HCT116 (cell line): ENCODE measurements around the gene MICAL3. TPM values are rescaled to one million over a fixed set of nuclear protein-coding genes. Genes with fewer than 3 reads are reported as not detected.

ENCODE experiments used
- ATAC-seq: fragments of 200-7000 bp; cut with Tn5 transposase; 2 replicates; pipeline ENCODE4 v1.9.1; 2020; ENCODE audit warnings: mild to moderate bottlenecking, moderate library complexity
- BruUV-seq: library from RNA; stranded (reverse); fragments of 400-500 nt; replicated peaks from 2 replicates; lab custom pipeline; 2021; lab: Mats Ljungman, UMichigan
- CTCF ChIA-PET: fragments of 300-600 bp; sonication (Branson Sonifier 250); formaldehyde crosslinking; loops from one replicate; lab custom pipeline; 2021; ENCODE audit warnings: antibody characterized with exemption; lab: Charles Lee
- POLR2A ChIA-PET: fragments of 300-600, 350-600 bp; sonication (Branson Sonifier 250); formaldehyde crosslinking; loops from one replicate; lab custom pipeline; 2021; ENCODE audit warnings: antibody characterized with exemption; lab: Charles Lee
- RAD21 ChIA-PET, 2 experiments: fragments of 300-600 bp; sonication (Branson Sonifier 250); formaldehyde crosslinking; loops; one replicate each; lab custom pipeline; 2023; ENCODE audit warnings: low total read pairs in 2 of 2; ENCODE audit not compliant: uncharacterized antibody in 2 of 2, unreplicated experiment in 2 of 2, low non-redundant PET in 1 of 2; lab: Charles Lee
- DNase-seq: peaks from one replicate; pipeline ENCODE4 v3.0.0-alpha.2; 2010; ENCODE audit warnings: low read depth, low spot score
- H2AFZ ChIP-seq: fragments of 200-600 bp; shearing (Covaris generic), sonication (generic); 2 replicates; pipeline ENCODE4 v1.6.1; 2017; ENCODE audit warnings: low read depth, mixed run types, mixed read lengths, antibody characterized with exemption, low read length; ENCODE audit not compliant: poor library complexity, severe bottlenecking
- H3K27ac ChIP-seq: 2 replicates; pipeline ENCODE4 v1.5.1; 2012; ENCODE audit warnings: low read depth, low read length
- H3K27me3 ChIP-seq: fragments of 200-600 bp; sonication (generic); 2 replicates; pipeline ENCODE4 v1.6.1; 2016; ENCODE audit warnings: mixed run types, low read length, mixed read lengths; ENCODE audit not compliant: insufficient read depth
- H3K36me3 ChIP-seq, 2 experiments: fragments of 200-500 bp in 1 of 2; fragments of 200-600 bp in 1 of 2; sonication (Bioruptor generic) in 1 of 2; sonication (generic) in 1 of 2; 2 replicates each; pipeline versions ENCODE4 v1.5.1 to v1.6.1; 2014 to 2016; ENCODE audit warnings: low read length in 2 of 2, inconsistent platforms in 1 of 2, mixed read lengths in 1 of 2, mixed run types in 1 of 2; ENCODE audit not compliant: insufficient read depth in 2 of 2, control insufficient read depth in 1 of 2
- H3K4me1 ChIP-seq, 2 experiments: fragments of 200-600 bp in 1 of 2; sonication (generic) in 1 of 2; 2 replicates each; pipeline versions ENCODE4 v1.5.1 to v1.6.1; 2012 to 2017; ENCODE audit warnings: low read length in 2 of 2, inconsistent platforms in 1 of 2, mild to moderate bottlenecking in 1 of 2, mixed read lengths in 1 of 2, mixed run types in 1 of 2, moderate library complexity in 1 of 2; ENCODE audit not compliant: insufficient read depth in 2 of 2, control insufficient read depth in 1 of 2
- H3K4me2 ChIP-seq: fragments of 200-600 bp; sonication (generic); 2 replicates; pipeline ENCODE4 v1.6.1; 2017; ENCODE audit warnings: mixed run types, low read length, mixed read lengths
- H3K4me3 ChIP-seq, 2 experiments: fragments of 200-600 bp in 1 of 2; sonication (generic) in 1 of 2; replicated peaks in 1 of 2; 2 replicates each; pipeline ENCODE4 v1.5.1; 2011 to 2016; ENCODE audit warnings: low read length in 2 of 2, control low read depth in 1 of 2, low read depth in 1 of 2, mild to moderate bottlenecking in 1 of 2, mixed read lengths in 1 of 2, mixed run types in 1 of 2
- H3K79me2 ChIP-seq: fragments of 200-600 bp; sonication (generic); 2 replicates; pipeline ENCODE4 v1.6.1; 2017; ENCODE audit warnings: mild to moderate bottlenecking, mixed run types, low read length, moderate library complexity, mixed read lengths; ENCODE audit not compliant: insufficient read depth
- H3K9ac ChIP-seq: fragments of 200-600 bp; sonication (generic); 2 replicates; pipeline ENCODE4 v1.6.1; 2016; ENCODE audit warnings: low read length, mixed read lengths
- H3K9me2 ChIP-seq: fragments of 200-600 bp; sonication (generic), shearing (Covaris generic); 2 replicates; pipeline ENCODE4 v1.6.1; 2017; ENCODE audit warnings: mixed run types, mild to moderate bottlenecking, moderate library complexity; ENCODE audit not compliant: insufficient read depth
- H3K9me3 ChIP-seq, 2 experiments: fragments of 200-500 bp in 1 of 2; fragments of 200-600 bp in 1 of 2; sonication (Bioruptor generic) in 1 of 2; sonication (generic) in 1 of 2; 2 replicates each; pipeline ENCODE4 v1.6.1; 2014 to 2017; ENCODE audit warnings: low read length in 2 of 2, mixed read lengths in 2 of 2, inconsistent platforms in 1 of 2, low read depth in 1 of 2, mild to moderate bottlenecking in 1 of 2, mixed run types in 1 of 2, moderate library complexity in 1 of 2; ENCODE audit not compliant: control insufficient read depth in 1 of 2, insufficient read depth in 1 of 2
- H4K20me1 ChIP-seq: fragments of 200-600 bp; sonication (generic), shearing (Covaris generic); 2 replicates; pipeline ENCODE4 v1.6.1; 2017; ENCODE audit warnings: mixed run types, mild to moderate bottlenecking, moderate library complexity; ENCODE audit not compliant: insufficient read depth
- CBX3 ChIP-seq: IDR thresholded peaks from 2 replicates; pipeline ENCODE4 v1.6.1; 2012; ENCODE audit warnings: low read depth
- FOSL1 ChIP-seq: IDR thresholded peaks from 2 replicates; pipeline ENCODE4 v1.6.1; 2012; ENCODE audit warnings: low read depth
- JUND ChIP-seq: IDR thresholded peaks from 2 replicates; pipeline ENCODE4 v1.6.1; 2012
- MAX ChIP-seq: IDR thresholded peaks from 2 replicates; pipeline ENCODE4 v1.6.1; 2012
- SRF ChIP-seq: IDR thresholded peaks from 2 replicates; pipeline ENCODE4 v1.6.1; 2012; ENCODE audit warnings: low read depth
- TCF7L2 ChIP-seq: IDR thresholded peaks from 2 replicates; pipeline ENCODE4 v1.7.0; 2011; ENCODE audit warnings: borderline replicate concordance, inconsistent platforms; ENCODE audit not compliant: insufficient read depth, insufficient read length; ENCODE audit errors: extremely low read depth
- ZFX ChIP-seq: fragments of 450-650 bp; IDR thresholded peaks from 2 replicates; pipeline ENCODE4 v1.6.1; 2017
- intact Hi-C: fragments of 100-400 bp; cut with micrococcal nuclease; formaldehyde crosslinking; loops from 2 replicates; pipeline ENCODE4 v1.10.0; 2022
- total RNA-seq: library from RNA; stranded (reverse); gene quantifications from one replicate; pipeline ENCODE4 v1.2.1, GENCODE V29; 2021; ENCODE audit not compliant: unreplicated experiment
- TF ChIP-seq, protein P1 (sequence below): IDR thresholded peaks from 2 replicates; pipeline ENCODE4 v1.6.1; 2011; ENCODE audit warnings: mild to moderate bottlenecking, low read length, moderate library complexity; ENCODE audit not compliant: insufficient replicate concordance; ENCODE audit errors: extremely low read depth

MICAL3 gene
- total RNA-seq, 1 experiment from 2014 or later: 30.8 TPM

GRCh38 chr22:17956630-17957029, 67.7 kb downstream of the MICAL3 start:
- H3K27me3 ChIP-seq: no peaks in the 10 kb centered on the region
- no peak overlapping the region for H3K9ac ChIP-seq
- no peaks in the 10 kb centered on the region for H3K9me2 ChIP-seq
- TF ChIP-seq ZFX: no peak
- no peak for TF ChIP-seq JUND
- no peak for TF ChIP-seq CBX3
- no peak for TF ChIP-seq FOSL1
- TF ChIP-seq, protein P1, sequence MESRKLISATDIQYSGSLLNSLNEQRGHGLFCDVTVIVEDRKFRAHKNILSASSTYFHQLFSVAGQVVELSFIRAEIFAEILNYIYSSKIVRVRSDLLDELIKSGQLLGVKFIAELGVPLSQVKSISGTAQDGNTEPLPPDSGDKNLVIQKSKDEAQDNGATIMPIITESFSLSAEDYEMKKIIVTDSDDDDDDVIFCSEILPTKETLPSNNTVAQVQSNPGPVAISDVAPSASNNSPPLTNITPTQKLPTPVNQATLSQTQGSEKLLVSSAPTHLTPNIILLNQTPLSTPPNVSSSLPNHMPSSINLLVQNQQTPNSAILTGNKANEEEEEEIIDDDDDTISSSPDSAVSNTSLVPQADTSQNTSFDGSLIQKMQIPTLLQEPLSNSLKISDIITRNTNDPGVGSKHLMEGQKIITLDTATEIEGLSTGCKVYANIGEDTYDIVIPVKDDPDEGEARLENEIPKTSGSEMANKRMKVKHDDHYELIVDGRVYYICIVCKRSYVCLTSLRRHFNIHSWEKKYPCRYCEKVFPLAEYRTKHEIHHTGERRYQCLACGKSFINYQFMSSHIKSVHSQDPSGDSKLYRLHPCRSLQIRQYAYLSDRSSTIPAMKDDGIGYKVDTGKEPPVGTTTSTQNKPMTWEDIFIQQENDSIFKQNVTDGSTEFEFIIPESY: no peak
- TF ChIP-seq SRF: no peak
- no peak for TF ChIP-seq MAX
- TF ChIP-seq TCF7L2: no peak
- BruUV-seq: no TSS peak
- ChIA-PET POLR2A (no interaction called here), CTCF (no interaction called here), RAD21 (no interaction called here)
- DNase-seq: no peak
- no peak for ATAC-seq
- H3K4me3 ChIP-seq: no peak overlapping the region
- H3K4me1 ChIP-seq: peaks cover 0 to 4% of the 10 kb centered on the region in 2 experiments; a peak in 1 of 4 replicates
- no peak overlapping the region for H3K27ac ChIP-seq
- no peak overlapping the region for H2AFZ ChIP-seq
- H3K36me3 ChIP-seq: no peaks in the 10 kb centered on the region; a peak in 1 of 4 replicates
- intact Hi-C loops: no loop called here
- peaks cover 88% of the 10 kb centered on the region for H3K79me2 ChIP-seq
- no peak overlapping the region for H3K4me2 ChIP-seq
- H3K9me3 ChIP-seq: no peaks in the 10 kb centered on the region
- 0 out of 2 replicates have a peak, but pooled peaks cover 3% of the 10 kb centered on the region for H4K20me1 ChIP-seq
